Femur (tissue), 1 donor: ENCODE data around the gene RNF43.

Experiments
- DNase-seq: peaks from one replicate; pipeline ENCODE4 v3.0.0-alpha.2; 2017

RNF43 gene

GRCh38 chr17:58380207-58381123 is 36.9 kb downstream of the RNF43 start:
- no peak for DNase-seq

DNA sequence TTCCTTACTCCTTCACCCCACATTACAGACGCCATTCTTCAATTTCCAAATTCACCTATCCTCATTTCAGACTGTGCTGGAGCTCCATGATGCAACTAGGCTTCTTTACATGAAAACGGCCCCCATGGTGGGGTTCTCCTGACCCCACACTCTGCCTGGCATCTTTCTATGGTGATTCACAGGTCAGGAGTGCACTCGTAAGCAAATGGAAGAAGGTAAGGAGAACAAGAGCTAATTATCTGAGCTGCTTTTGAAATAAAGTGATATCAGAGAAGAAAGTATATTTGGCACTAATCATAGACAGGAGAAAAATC is 37.9 kb downstream of the RNF43 start:
- no peak for DNase-seq

DNA sequence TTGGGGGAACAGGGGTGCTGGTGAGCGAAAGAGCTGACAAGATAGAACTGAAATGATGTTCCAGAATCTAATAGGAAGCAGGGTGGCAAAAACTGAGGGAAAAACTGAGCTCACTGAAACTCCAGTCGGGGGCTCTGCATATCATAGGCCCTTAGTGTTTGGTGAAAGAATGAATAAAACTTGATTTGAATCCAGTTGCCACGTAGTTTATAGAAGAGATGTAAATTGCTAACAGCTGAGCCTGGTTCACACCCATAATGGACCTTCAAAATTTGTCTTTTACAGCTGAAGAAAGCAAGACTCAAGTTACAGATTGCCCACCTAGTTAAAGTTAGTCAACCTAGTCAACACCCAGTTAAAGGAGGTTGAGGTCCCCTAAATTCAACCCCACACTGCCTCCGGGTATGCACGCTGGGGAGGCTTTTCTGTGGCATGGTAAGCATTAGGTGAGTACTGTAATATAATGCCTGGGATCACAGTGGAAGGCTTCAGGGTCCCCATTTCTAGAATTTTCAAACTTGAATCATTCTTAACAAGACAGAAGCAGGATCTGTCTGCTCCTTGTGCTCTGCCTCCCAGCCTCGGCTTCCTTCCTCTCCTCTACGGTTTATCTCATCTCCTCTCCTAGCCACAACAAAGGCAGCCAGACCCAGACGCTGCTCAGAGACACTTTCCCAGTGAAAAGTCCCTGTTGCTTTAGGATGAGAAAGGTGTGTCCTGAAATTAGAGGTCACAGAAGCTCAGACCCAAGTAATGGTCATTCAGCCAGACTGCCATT is 38.4 kb downstream of the RNF43 start:
- no peak for DNase-seq

- no peak for DNase-seq
Measured at GRCh38 chr17:58377661-58378060, 39.7 kb downstream of the RNF43 start.

GRCh38 chr17:58377093-58377601 is 40.2 kb downstream of the RNF43 start:
- DNase-seq, result no peak

GRCh38 chr17:58376472-58377000 is 40.8 kb downstream of the RNF43 start:
- DNase-seq, result no peak

- no peak for DNase-seq
Measured at GRCh38 chr17:58375811-58376210, 41.5 kb downstream of the RNF43 start.

DNA sequence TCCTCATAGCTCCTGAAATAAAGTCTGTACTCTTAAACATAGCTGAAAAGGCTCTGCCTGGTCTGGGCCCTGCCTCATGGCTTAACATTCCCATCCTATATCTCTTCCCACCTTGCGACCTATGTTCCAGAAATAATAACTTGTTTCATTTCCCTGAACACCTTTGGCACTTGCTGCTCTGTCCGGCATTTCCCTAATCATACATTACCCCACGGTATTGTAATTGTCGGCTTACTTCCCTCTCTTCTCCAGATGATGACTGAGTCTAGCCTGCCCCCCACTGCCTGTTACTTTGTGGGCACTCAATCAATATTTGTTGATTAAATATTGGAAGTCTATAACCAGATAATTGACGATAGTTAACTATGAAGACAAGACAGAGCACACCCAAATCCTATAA is 42.1 kb downstream of the RNF43 start:
- no peak for DNase-seq

- no peak for DNase-seq
Measured at GRCh38 chr17:58373923-58374322, 43.4 kb downstream of the RNF43 start.

GRCh38 chr17:58373003-58373402 is 44.3 kb downstream of the RNF43 start:
- DNase-seq, result no peak

- no peak for DNase-seq
Measured at GRCh38 chr17:58371300-58371950, 45.9 kb downstream of the RNF43 start.

- DNase-seq, result no peak
Measured at GRCh38 chr17:58370716-58371115, 46.6 kb downstream of the RNF43 start.

DNA sequence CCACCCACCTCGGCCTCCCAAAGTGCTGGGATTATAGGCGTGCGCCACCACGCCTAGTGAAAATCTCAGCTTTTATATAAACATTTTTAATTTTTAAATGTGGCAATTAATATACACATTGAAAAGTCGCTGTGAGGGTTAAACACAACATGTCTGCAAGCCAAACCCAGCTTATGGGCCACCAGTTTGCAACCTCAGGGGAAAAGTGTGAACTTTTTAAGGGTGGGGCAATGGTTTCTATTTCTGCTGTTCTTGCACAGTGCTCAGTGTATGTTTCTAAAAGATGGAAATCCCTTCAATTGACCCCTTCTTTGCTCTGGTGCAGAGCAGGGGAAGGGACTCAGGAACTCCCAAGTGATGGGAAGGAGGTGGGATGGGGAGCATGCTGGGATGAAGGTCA is 47.0 kb downstream of the RNF43 start:
- DNase-seq, result no peak

DNA sequence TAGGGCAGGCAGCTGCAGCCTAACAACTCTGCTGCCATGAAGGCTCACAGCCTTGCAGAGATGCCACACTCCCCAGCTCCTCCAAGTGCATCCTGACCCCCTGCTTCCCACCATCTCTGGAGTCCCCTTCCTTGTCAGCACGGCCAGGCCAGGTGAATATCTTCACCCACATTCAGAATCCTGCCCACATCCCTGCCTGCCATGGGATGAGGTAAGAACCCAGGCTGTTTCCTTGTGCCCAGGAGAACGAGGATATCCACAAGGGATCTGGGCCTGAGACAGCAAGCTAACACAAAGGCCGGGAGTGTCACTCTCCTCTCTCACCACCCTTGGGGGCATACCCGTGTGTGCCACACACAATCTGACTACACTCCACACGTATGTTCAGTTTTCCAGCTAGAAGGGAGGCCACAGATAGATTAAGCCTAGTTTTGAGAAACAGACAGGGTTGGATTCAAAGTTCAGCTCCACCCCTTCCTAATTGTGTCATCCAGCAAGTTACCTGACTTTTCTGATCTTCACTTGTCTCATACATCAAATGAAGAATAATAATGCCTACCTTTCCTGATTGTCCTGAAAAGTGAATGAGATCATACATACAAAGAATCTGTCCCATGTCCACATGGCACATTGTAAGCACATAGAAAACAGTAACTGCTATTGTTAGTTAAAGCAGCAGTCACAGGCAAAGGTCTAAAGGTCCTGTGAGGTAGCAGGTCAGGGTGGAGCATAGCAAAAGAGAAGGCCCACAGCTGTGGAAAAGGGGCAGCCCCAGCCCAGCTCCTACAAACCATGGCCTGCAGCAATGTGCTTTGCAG is 47.9 kb downstream of the RNF43 start:
- DNase-seq, result no peak

DNA sequence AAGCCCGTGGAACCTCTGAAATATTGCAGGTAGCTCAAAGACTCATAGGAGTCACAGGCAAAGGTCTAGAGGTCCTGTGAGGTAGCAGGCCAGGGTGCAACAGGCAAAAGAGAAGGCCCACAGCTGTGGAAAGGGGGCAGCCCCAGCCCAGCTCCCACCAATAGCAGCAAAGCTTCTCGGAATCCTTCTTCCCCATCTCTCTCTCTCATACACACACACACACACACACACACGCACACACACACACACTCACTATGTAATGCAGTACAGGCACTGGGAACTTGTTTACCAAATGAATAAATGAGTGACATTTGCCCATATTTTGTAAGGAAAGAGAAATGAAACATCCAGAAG is 48.5 kb downstream of the RNF43 start:
- no peak for DNase-seq
